ENCODE measurements around the gene PHLDB3. TPM values are rescaled to one million over a fixed set of nuclear protein-coding genes. Genes with fewer than 3 reads are reported as not detected.

PHLDB3 gene
- polyA plus RNA-seq = 5.6 and 8.1 TPM in 2 replicates
- 3.0 and 4.1 TPM in 2 replicates for polyA minus RNA-seq

- peak within 1 kb of the TSS; percentile 81 for H3K4me3 ChIP-seq (ENCODE audit: low read length)
- H3F3A ChIP-seq (ENCODE audit: insufficient read depth, low read length, poor library complexity, severe bottlenecking) = no peaks in the 10 kb centered on the region
- H3K9me2 ChIP-seq (ENCODE audit: insufficient read depth, low read length) = no peaks in the 10 kb centered on the region
- H3K36me3 ChIP-seq (ENCODE audit: insufficient read depth, low read length) = no peaks in the 10 kb centered on the region
- H3K9ac ChIP-seq (ENCODE audit: low read length) = peak within 1 kb of the TSS; percentile 58
- H4K20me1 ChIP-seq (ENCODE audit: insufficient read depth) = no peaks in the 10 kb centered on the region
- peak within 1 kb of the TSS; percentile 56 for H2AFZ ChIP-seq (ENCODE audit: low read depth, low read length)
- H3K27me3 ChIP-seq (ENCODE audit: insufficient read depth, low read depth, low read length) = peaks cover 5% of the 10 kb centered on the region
- no peaks in the 10 kb centered on the region for H3K79me2 ChIP-seq (replicated peaks; ENCODE audit: insufficient read depth, low read length)
- TF ChIP-seq EP300 (conservative IDR thresholded peaks at IDR 0.05; ENCODE audit: poor library complexity, severe bottlenecking) = no peak
- TF ChIP-seq TAF1 (IDR thresholded peaks at IDR 0.05; ENCODE audit: low read depth) = no peak
- TF ChIP-seq POLR2AphosphoS5 (IDR thresholded peaks at IDR 0.05) = no peak
- peak; percentile 9 for TF ChIP-seq MXI1 (conservative IDR thresholded peaks at IDR 0.05; ENCODE audit: poor library complexity, severe bottlenecking)
- TF ChIP-seq SMC3 (conservative IDR thresholded peaks at IDR 0.05; ENCODE audit: poor library complexity) = no peak
- H3K27ac ChIP-seq (ENCODE audit: low read length) = no peak within 1 kb of the TSS
- H3K9me3 ChIP-seq (ENCODE audit: low read length) = no peaks in the 10 kb centered on the region
- H3K4me2 ChIP-seq (ENCODE audit: low read length) = peak within 1 kb of the TSS; percentile 78
Measured at GRCh38 chr19:43504426-43505185, at the start of gene PHLDB3. PHLDB3 (minus strand) TSS chr19:43504746; CDS start chr19:43504118, 628 bp downstream.

GRCh38 chr19:43553656-43554055, 49.1 kb upstream of the PHLDB3 start:
- Histone ChIP-seq H2AFZ (ENCODE audit: low read depth, low read length) (no peak overlapping the region), H3F3A (ENCODE audit: insufficient read depth, low read length, poor library complexity, severe bottlenecking) (no peaks in the 10 kb centered on the region), H3K36me3 (ENCODE audit: insufficient read depth, low read length) (no peaks in the 10 kb centered on the region), H3K27me3 (ENCODE audit: insufficient read depth, low read depth, low read length) (no peaks in the 10 kb centered on the region), H3K9ac (ENCODE audit: low read length) (no peak overlapping the region), H4K20me1 (ENCODE audit: insufficient read depth) (no peaks in the 10 kb centered on the region), H3K9me3 (ENCODE audit: low read length) (no peaks in the 10 kb centered on the region), H3K4me2 (ENCODE audit: low read length) (no peak overlapping the region), H3K4me3 (ENCODE audit: low read length) (no peak overlapping the region), H3K27ac (ENCODE audit: low read length) (no peak overlapping the region), H3K79me2 (replicated peaks; ENCODE audit: insufficient read depth, low read length) (no peaks in the 10 kb centered on the region), H3K9me2 (ENCODE audit: insufficient read depth, low read length) (no peaks in the 10 kb centered on the region)
- TF ChIP-seq SMC3 (conservative IDR thresholded peaks at IDR 0.05; ENCODE audit: poor library complexity) (no peak), EZH2 (IDR thresholded peaks at IDR 0.05; ENCODE audit: borderline replicate concordance, insufficient read depth, low read length, poor library complexity, severe bottlenecking) (no peak), EP300 (conservative IDR thresholded peaks at IDR 0.05; ENCODE audit: poor library complexity, severe bottlenecking) (no peak), MXI1 (conservative IDR thresholded peaks at IDR 0.05; ENCODE audit: poor library complexity, severe bottlenecking) (no peak), RAD21 (conservative IDR thresholded peaks at IDR 0.05) (no peak), TAF1 (IDR thresholded peaks at IDR 0.05; ENCODE audit: low read depth) (no peak), POLR2AphosphoS5 (IDR thresholded peaks at IDR 0.05) (no peak)
- TF ChIP-seq, protein P1, sequence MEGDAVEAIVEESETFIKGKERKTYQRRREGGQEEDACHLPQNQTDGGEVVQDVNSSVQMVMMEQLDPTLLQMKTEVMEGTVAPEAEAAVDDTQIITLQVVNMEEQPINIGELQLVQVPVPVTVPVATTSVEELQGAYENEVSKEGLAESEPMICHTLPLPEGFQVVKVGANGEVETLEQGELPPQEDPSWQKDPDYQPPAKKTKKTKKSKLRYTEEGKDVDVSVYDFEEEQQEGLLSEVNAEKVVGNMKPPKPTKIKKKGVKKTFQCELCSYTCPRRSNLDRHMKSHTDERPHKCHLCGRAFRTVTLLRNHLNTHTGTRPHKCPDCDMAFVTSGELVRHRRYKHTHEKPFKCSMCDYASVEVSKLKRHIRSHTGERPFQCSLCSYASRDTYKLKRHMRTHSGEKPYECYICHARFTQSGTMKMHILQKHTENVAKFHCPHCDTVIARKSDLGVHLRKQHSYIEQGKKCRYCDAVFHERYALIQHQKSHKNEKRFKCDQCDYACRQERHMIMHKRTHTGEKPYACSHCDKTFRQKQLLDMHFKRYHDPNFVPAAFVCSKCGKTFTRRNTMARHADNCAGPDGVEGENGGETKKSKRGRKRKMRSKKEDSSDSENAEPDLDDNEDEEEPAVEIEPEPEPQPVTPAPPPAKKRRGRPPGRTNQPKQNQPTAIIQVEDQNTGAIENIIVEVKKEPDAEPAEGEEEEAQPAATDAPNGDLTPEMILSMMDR (IDR thresholded peaks at IDR 0.05; ENCODE audit: poor library complexity, severe bottlenecking) = no peak
- TF ChIP-seq, protein P2, sequence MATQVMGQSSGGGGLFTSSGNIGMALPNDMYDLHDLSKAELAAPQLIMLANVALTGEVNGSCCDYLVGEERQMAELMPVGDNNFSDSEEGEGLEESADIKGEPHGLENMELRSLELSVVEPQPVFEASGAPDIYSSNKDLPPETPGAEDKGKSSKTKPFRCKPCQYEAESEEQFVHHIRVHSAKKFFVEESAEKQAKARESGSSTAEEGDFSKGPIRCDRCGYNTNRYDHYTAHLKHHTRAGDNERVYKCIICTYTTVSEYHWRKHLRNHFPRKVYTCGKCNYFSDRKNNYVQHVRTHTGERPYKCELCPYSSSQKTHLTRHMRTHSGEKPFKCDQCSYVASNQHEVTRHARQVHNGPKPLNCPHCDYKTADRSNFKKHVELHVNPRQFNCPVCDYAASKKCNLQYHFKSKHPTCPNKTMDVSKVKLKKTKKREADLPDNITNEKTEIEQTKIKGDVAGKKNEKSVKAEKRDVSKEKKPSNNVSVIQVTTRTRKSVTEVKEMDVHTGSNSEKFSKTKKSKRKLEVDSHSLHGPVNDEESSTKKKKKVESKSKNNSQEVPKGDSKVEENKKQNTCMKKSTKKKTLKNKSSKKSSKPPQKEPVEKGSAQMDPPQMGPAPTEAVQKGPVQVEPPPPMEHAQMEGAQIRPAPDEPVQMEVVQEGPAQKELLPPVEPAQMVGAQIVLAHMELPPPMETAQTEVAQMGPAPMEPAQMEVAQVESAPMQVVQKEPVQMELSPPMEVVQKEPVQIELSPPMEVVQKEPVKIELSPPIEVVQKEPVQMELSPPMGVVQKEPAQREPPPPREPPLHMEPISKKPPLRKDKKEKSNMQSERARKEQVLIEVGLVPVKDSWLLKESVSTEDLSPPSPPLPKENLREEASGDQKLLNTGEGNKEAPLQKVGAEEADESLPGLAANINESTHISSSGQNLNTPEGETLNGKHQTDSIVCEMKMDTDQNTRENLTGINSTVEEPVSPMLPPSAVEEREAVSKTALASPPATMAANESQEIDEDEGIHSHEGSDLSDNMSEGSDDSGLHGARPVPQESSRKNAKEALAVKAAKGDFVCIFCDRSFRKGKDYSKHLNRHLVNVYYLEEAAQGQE (IDR thresholded peaks at IDR 0.05; ENCODE audit: borderline replicate concordance) = no peak

Measured in neural cell (in vitro differentiated cells).